Stimulated activated CD8-positive, alpha-beta memory T cell treated with anti-CD3 and anti-CD28 coated beads, Interleukin-15, amount 100 ng/mL, for 24 hours (primary cell): Measurements from ENCODE around the gene SCN9A.
"Not testable (repeated sequence)": the region's sequence is repeated elsewhere in the genome, so short reads cannot be mapped to it uniquely, and the experiment has no call there.

Experiments used
- DNase-seq: peaks from one replicate; pipeline ENCODE4 v3.0.0-alpha.2; 2020; ENCODE audit warnings: low read depth

The SCN9A gene

DNA sequence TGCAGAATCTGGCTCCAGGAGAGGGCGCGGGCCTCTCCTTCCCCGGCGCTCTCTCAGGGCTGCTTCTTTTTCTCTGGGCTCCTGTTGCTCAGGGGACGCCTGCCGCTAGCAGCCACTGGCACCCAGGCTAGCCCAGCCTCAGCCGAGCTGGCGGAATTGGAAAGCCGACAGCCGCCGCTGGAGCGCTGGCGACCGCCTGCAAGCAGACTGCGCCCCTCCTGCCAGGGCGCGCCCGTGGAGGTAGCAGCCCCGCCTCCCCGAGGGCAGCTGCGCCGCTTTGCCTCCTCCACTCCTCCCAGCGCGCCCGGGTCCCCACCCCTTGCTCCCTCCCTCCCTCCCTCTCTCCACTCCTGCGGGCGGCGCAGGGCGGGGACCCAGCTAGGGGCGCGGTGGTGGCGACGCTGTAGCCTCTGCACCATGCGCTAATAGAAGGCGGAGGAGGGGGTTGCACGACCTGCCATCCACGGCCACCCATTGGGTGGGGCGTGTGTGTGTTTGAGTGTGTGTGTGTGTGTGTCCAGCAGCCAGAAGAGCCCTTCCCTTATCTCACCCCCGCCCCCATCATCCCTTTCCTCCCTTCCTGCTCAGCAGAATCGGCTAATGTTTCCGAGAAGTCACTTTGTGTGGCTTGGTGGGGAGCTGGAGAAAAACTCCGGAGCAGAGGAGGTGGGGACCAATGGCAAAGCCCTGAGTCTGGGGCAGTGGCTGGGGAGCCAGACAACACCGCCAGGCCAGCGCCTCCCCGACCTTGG lies at the start of gene SCN9A:
Gene SCN9A (minus strand): TSS at position 209 of the 752 bp plus-strand sequence. CDS start 64,188 bp downstream, outside the sequence.
- no peak for DNase-seq

DNA sequence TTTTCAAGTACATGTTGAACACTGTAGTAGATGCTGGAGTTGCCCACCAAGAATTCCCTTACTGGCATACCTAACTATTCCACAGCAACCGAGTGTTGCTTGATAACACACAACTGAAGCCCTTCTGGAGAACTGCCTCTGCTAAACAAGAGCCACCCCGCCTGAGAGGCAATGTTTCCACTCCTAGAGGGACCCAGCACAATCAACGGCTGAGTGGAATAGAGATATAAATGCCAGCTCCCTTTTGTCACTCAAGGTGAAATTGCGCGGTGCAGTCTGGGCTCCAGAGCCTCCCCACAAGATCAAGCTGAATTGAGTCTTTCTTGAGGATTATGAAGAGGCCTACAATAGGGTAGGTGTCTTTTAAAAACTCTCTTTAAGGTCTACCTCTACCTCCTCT lies 49.1 kb upstream of the SCN9A start:
- no peak for DNase-seq

- DNase-seq = no peak
Observed at GRCh38 chr2:166419616-166419934, 43.8 kb upstream of the SCN9A start.

DNA sequence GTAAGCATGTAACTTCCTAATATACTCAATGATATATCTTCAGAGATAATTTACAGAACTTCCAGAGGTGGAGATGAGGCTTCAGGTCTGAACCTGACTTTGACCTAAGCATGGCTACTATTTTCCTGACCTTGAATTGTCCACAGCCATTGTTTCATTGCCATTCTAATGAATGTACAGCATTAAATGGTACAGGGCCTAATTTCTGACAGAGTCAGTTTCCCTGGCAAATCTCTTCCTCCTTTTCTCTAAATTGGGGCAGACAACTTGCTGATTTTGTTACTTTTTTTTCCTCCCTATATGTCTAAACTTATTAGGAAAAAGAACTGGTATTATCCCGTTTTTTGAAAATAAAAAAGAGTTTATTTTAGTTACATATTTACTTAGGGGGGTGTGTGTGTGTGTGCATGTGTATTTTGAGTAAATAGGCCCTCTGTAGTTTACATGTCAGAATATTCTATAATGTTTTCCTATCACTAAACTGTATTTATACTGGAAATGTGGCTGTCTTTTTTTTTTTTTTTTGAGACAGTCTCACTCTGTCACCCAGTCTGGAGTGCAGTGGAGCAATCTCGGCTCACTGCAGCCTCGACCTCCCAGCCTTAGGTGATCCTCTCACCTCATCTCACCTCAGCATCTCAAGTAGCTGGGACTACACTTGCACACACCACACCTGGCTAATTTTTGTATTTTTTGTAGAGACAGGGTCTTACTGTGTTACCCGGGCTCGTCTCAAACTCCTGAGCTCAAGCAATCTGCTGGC lies 43.3 kb upstream of the SCN9A start:
- no peak for DNase-seq

- DNase-seq = no peak
Observed at GRCh38 chr2:166417669-166418068, 41.9 kb upstream of the SCN9A start.

- DNase-seq = no peak
Observed at GRCh38 chr2:166413255-166413654, 37.5 kb upstream of the SCN9A start.

DNA sequence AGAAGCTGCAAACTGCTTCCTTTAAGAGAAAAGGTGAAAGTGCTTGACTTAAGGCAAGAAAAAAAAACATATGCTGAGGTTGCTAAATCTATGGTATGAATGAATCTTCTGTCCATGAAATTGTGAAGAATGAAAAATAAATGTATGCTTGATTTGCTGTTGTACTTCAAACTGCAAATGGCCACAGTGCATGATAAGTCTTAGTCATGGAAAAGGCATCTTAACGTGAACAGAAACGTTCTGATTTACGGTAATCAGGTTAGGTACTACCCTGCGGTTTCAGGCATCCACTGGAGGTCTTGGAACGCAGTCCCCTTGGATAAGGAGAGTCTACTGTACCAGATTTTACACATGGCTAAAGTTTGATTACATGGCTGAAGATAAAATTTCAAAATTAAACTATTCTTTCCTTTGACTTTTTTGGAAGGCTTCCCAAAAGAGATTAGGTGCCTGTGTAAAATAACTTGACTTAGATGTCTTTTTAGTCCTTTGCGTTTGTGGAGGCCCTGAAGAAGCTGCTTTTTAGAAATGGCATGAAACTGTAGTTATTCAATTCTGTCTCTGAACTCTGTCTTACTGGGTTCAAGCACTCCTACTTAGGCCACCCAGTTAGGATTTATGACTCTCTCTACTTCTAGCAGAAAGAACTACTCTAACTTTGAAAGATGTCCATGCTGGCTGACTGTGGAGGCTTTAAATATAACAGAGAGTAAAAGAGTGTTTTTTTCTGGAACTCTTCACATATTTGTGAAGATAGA lies 35.9 kb upstream of the SCN9A start:
- no peak for DNase-seq

DNA sequence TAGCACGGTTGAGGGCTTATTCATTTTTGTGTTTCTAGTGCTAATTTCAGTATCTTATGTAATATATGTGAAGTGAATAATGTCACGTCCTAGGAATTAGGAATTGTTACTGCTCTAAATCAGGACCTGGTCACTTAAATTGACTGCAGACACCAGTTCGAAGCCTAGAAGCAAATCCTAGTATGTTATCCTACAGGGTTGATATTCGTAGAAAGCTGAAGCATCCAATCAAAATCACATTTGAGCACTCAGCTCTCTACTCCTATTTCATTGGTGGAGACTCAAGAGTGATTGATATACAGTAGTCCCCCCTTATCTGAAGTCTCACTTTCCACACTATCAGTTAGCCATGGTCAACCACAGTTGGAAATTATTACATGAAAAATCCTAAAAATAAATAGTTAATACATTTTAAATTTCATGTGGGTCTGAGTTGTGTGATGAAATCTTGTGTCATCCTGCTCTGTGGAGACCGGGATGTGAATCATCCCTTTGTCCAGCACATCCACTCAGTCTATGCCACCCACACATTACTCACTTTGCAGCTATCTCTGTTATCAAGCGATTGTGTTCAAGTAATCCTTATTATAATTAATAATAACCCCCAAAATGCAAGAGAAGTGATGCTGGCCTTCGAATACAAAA lies 35.2 kb upstream of the SCN9A start:
- DNase-seq = no peak

DNA sequence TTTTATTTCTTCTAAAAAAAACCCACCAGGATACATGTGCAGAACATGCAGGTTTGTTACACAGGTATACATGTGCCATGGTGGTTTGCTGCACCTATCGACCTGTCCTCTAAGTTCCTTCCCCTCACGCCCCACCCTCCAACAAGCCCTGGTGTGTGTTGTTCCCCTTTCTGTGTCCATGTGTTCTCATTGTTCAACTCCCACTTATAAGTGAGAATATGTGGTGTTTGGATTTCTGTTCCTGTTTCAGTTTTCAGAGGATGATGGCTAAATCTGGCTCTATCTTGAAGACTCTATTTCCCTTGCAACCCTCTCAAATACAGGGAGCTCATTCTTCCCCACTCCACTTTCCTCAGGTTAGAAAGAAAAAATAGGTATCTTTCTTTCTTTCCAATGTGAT lies 32.0 kb upstream of the SCN9A start:
- not testable (repeated sequence) for DNase-seq

- DNase-seq = no peak
Observed at GRCh38 chr2:166406374-166406773, 30.6 kb upstream of the SCN9A start.

DNA sequence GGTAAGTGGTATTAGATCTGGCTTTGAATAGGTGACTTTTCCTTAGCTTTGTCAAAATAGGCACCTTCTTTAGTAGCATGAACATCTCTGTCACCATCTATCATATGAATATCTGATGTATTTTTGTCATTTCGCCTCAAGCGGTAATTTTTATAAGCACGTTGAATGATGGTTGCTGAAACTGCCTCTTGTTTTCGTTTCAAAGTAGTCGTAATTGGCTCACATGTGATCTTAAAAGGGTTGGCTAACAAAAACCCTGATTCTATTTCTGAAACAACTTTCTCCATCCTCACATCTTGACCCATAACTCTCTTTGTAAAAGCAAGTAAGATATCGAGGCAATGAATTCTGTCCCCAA lies 29.8 kb upstream of the SCN9A start:
- no peak for DNase-seq

GRCh38 chr2:166404831-166405568 lies 29.3 kb upstream of the SCN9A start:
- no peak for DNase-seq

- no peak for DNase-seq
Observed at GRCh38 chr2:166394245-166394644, 18.5 kb upstream of the SCN9A start.

DNA sequence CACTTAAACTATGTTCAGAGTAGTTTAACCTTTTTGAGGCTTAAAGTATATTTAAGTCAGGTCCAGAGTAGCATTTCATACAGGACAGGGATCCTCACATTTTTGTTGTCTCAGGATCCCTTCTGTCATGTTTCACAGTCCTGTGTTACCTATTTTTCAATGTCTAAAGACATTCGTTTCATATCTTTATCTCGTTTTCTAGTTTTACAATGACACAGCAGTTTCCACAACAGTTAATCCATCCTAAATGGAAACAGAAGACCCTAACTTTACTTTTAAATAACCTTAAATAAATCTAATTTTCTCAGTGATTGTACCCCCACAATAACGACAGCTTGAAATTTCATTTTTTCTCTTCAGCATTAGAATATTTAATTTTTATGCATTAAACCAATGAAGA lies 17.3 kb upstream of the SCN9A start:
- DNase-seq = no peak

DNA sequence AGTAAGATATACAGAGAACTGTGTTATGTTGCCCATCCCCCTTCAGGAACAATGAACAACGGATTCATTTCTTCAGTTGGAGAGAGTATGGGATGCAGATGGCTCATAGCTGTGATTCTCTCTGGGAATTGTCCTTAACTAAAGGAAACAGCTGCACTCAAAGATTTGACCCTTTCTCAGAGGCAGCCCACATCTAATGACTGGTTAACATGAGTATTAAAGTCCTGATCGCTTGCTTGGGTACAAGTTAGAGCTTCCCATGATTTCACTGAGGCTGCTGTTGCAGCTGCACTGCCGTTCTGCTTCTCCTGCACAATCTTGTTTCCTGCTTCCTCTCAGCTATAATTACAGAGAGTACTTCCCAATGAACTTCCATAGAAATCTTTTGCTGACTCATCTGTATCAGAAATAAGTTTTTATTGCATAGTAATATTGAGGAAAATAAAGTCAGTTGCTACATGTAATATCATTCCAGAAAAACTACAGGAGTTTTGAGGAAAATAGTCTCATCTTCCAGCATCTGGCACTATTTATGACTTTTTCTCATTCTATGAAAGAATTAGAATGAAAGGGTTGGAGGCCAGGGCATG lies 12.8 kb upstream of the SCN9A start:
- no peak for DNase-seq

DNA sequence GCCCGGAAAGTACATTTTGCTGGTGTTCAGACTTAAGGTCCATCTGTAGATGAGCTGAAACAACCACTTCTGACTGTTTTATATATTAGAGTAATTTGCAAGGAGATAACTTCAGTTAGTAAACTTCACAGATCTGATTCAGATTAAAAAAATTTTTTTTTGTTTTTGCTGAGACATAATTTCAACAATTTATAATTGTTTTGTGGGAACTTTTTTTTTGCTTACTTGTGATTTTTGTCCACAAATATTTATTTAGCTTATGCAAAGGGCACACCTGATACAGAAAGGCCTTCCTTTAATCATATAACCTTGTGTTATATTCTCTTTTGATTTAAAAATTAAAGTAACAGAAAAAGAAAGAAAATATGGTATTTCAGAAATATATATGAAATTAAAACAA lies 9.6 kb upstream of the SCN9A start:
- no peak for DNase-seq

GRCh38 chr2:166384774-166385173 lies 9.0 kb upstream of the SCN9A start:
- DNase-seq = no peak

DNA sequence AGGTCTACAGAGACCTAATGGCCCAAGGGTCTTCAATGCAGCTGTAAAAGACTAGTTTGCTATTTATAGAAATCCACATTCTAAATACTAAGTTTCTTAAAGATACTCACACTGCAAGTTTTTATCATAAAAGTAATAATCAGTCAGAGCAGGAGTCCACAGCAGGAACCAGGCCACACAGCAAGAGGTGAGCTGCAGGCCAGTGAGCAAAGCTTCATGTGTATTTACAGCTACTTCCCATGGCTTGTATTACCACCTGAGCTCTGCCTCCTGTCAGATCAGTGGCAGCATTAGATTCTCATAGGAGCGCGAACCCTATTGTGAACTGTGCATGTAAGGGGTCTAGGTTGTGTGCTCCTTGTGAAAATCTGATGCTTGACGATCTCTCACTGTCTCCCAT lies 6.7 kb upstream of the SCN9A start:
- no peak for DNase-seq

DNA sequence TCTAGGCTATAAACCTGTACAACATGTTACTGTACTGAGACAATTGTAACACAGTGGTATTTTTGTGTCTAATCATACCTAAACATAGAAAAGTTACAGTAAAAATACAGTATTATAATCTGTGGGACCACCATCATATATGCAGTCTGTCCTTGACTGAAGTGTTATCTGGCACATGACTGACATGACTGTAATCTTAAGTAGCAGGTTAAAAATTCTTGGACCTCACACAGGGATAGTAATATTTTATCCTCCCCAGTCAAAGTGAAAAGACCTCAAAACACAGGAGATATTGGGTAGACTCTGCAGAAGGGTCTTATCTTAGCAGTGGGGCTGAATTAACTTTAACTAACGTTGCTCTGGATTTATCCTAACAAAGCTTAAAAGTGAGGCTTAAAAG lies 4.9 kb upstream of the SCN9A start:
- no peak for DNase-seq

DNA sequence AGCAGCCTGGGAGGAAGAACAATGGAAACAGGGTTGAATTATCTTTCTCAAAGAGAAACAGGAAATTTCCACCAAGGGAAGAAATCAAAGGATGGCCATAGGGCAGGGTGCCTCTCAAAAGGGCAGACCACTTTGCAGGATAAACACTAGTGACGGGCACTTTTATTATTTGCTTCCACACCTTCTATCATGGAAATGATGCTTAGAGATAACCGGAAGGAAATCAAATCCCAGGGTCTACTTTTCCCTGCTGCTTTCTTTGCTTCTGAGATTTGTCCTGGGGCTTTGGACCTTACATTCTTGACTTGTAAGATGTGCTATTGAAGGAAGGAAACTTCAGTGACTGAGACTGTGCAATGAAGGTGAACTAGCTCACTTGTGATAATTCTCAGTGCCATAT lies 1.1 kb upstream of the SCN9A start:
- no peak for DNase-seq

DNA sequence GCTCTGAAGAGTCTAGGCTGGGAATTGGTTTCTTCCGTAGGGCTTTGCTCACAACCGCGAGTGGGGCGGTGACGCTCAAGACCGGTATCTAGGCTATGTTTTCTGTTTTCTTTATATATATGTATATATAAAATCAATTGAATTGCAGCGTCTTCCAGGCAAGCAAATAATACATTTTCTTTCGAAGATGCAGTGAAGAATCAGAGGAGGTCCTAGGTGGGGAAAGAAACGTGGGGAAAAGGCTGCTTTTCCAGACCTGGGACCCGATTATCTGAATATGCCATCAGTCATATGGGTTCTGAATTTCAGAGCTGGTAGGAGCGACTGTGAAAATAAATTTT lies 714 bp upstream of the SCN9A start:
- no peak for DNase-seq
